IPS DF 6.9 (cell line): ENCODE results near the gene JAZF1.
A peak's percentile ranks its signal among the peaks of the same experiment; 100 is the strongest.

Experiments
- DNase-seq: peaks from one replicate; pipeline ENCODE4 v3.0.0-alpha.2; 2013; ENCODE audit warnings: low read depth, low spot score
- H3K27ac ChIP-seq: one replicate; pipeline ENCODE4 v1.5.1; 2013; ENCODE audit warnings: low read length, control low read depth
- H3K27me3 ChIP-seq: 2 replicates; pipeline ENCODE4 v1.6.1; 2013; ENCODE audit warnings: mild to moderate bottlenecking, low read length; ENCODE audit not compliant: control insufficient read depth, insufficient read depth
- H3K36me3 ChIP-seq: 2 replicates; pipeline ENCODE4 v1.6.1; 2013; ENCODE audit warnings: low read length; ENCODE audit not compliant: control insufficient read depth, insufficient read depth
- H3K4me1 ChIP-seq: 2 replicates; pipeline ENCODE4 v1.6.1; 2013; ENCODE audit warnings: low read length; ENCODE audit not compliant: control insufficient read depth, insufficient read depth
- H3K4me3 ChIP-seq: 2 replicates; pipeline ENCODE4 v1.5.1; 2013; ENCODE audit warnings: mild to moderate bottlenecking, low read length
- H3K9me3 ChIP-seq: 2 replicates; pipeline ENCODE4 v1.6.1; 2013; ENCODE audit warnings: low read length, inconsistent platforms; ENCODE audit not compliant: control insufficient read depth, insufficient read depth
- WGBS: extraction: QIAGEN DNeasy Blood & Tissue Kit; methylation state at CpG from one replicate; pipeline ENCODE4 v1.1.7; 2013; ENCODE audit warnings: mixed read lengths, missing lambda C conversion rate; ENCODE audit not compliant: insufficient read length, insufficient coverage; 5-methylcytosine and 5-hydroxymethylcytosine counted together

JAZF1 gene

DNA sequence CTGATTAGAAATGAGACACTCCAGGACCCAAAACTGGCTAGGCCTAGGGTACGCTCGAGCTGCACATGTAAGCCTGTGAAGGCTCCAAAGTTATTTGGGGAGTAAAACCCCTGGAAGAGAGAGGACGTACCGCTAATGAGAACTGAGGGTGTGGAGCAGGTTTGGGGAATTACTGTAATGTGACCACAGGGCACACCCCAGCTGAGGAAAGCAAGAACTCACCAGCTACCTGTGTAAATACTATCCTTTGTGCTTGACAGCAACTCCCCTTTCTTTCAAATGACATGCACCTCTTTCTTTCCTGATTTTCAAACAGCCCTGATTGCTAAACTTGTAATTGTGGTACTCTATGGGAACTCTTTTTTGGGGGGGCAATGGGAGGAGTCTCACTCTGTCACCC lies 147.2 kb downstream of the JAZF1 start:
- Histone ChIP-seq H3K4me3 (no peak overlapping the region), H3K4me1 (no peaks in the 10 kb centered on the region), H3K27ac (no peak overlapping the region), H3K36me3 (no peaks in the 10 kb centered on the region), H3K9me3 (no peaks in the 10 kb centered on the region), H3K27me3 (no peaks in the 10 kb centered on the region)
- no CpG with 5 or more reads among the region's 4 CpGs for WGBS
- no peak for DNase-seq

DNA sequence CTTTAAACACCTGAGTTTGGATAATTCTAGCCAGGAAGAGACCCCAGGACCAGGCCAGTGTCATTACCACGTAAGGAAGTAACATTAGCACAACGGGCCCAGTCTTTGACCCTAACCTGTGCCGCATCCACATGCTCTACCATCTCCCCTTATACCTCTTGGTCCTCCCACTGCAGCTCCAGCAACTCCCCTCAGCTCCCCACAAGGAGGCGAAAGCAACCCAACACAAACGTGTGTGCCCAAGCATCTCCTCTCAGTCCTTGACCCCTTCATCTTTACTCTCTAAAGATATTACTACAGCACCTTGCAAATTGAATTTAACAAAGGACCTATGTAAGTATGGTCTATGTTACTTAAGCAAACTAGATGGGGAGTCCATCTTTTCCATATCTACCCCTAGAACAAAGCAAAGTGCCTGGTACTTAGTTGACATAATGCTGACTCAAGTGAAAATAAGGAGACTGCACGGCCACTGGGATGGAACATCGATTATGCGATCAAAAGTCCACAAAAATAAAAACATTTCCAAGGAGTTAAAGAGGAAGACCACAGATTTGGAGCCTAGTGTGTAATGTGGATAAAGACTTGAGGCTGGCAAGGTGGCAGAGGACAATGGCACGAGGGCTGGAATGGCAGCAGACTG lies 147.7 kb downstream of the JAZF1 start:
- no peaks in the 10 kb centered on the region for H3K36me3 ChIP-seq
- H3K9me3 ChIP-seq, result no peaks in the 10 kb centered on the region
- H3K4me1 ChIP-seq, result no peaks in the 10 kb centered on the region
- no CpG with 5 or more reads among the region's 9 CpGs for WGBS
- no peak overlapping the region for H3K4me3 ChIP-seq
- H3K27ac ChIP-seq, result no peak overlapping the region
- H3K27me3 ChIP-seq, result no peaks in the 10 kb centered on the region
- no peak for DNase-seq

DNA sequence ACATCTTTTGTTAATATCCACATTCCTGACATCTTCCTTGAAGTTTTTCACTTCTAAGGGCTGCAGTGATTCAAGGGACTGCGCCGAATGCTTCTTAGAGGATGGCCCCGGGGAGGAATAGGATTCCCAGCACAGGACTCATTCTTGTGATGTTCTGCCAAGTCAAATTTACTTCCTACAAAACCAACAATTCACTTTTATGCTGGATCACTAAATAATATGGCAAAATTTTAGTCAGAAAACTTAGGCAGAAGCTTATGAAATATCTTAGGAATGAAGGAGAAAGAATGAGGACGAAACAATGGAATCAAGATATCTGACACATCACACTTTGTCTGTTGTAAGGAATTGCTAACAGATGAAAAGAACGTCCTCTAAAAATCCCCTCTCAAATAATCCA lies 151.5 kb downstream of the JAZF1 start:
- H3K27ac ChIP-seq, result no peak overlapping the region
- no CpG with 5 or more reads among the region's 5 CpGs for WGBS

GRCh38 chr7:28028471-28028870 lies 152.1 kb downstream of the JAZF1 start:
- Histone ChIP-seq H3K4me3 (no peak overlapping the region), H3K27ac (no peak overlapping the region), H3K9me3 (no peaks in the 10 kb centered on the region), H3K4me1 (no peaks in the 10 kb centered on the region), H3K27me3 (no peaks in the 10 kb centered on the region), H3K36me3 (no peaks in the 10 kb centered on the region)
- no peak for DNase-seq
- no CpG with 5 or more reads among the region's 3 CpGs for WGBS

More for the DNA sequence above, 151.5 kb downstream of the JAZF1 start:
- no peaks in the 10 kb centered on the region for H3K36me3 ChIP-seq
- H3K4me1 ChIP-seq, result no peaks in the 10 kb centered on the region
- no peak overlapping the region for H3K4me3 ChIP-seq
- H3K27me3 ChIP-seq, result no peaks in the 10 kb centered on the region
- no peak for DNase-seq
- H3K9me3 ChIP-seq, result no peaks in the 10 kb centered on the region

GRCh38 chr7:28026237-28026636 lies 154.4 kb downstream of the JAZF1 start:
- no CpG with 5 or more reads among the region's 2 CpGs for WGBS
- H3K27ac ChIP-seq, result no peak overlapping the region
- no peaks in the 10 kb centered on the region for H3K4me1 ChIP-seq
- H3K9me3 ChIP-seq, result no peaks in the 10 kb centered on the region
- DNase-seq, result no peak
- H3K36me3 ChIP-seq, result no peaks in the 10 kb centered on the region
- H3K27me3 ChIP-seq, result no peaks in the 10 kb centered on the region
- no peak overlapping the region for H3K4me3 ChIP-seq

- Histone ChIP-seq H3K4me1 (no peaks in the 10 kb centered on the region), H3K27ac (no peak overlapping the region)
- no CpG with 5 or more reads among the region's 2 CpGs for WGBS
These were observed 155.7 kb downstream of the JAZF1 start for GRCh38 chr7:28024786-28025334.

GRCh38 chr7:28020302-28020940 lies 160.2 kb downstream of the JAZF1 start:
- H3K4me3 ChIP-seq, result no peak overlapping the region
- H3K9me3 ChIP-seq, result no peaks in the 10 kb centered on the region
- DNase-seq, result peak; percentile 74
- H3K36me3 ChIP-seq, result no peaks in the 10 kb centered on the region
- WGBS, result no CpG with 5 or more reads among the region's 12 CpGs
- H3K27me3 ChIP-seq, result no peaks in the 10 kb centered on the region
- no peak overlapping the region for H3K27ac ChIP-seq
- no peaks in the 10 kb centered on the region for H3K4me1 ChIP-seq

More at GRCh38 chr7:28024786-28025334, 155.7 kb downstream of the JAZF1 start:
- Histone ChIP-seq H3K36me3 (no peaks in the 10 kb centered on the region), H3K9me3 (no peaks in the 10 kb centered on the region), H3K4me3 (no peak overlapping the region), H3K27me3 (no peaks in the 10 kb centered on the region)
- DNase-seq, result no peak

DNA sequence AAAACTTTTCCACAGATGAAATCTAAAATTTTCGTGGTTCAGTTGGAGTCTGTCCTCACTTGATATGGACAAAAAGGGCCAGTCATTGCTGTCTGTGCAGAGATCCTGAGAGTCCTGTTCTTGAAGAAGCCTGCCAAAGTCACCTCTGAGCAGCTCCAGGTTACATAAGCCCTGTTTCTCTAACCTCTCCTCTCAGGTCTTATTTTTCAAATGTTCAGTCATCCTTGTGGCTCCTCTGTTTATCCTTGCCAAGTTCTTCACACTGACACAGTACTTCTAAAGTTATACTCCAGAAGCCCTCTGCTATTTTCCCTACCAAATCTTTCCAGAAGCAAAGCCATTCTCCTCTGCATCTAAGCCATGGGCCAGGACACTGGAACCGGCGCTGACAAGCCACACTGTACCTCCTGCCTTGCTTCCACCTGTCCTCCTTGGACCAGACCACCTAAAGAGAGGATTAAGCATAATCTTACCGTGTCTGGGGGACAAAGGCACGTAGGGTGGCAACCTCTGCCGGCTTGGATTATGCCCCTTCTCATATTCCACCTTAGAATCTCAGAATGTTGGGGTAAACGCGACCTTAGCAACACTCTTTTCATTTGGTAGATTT lies 161.6 kb downstream of the JAZF1 start:
- Histone ChIP-seq H3K4me1 (no peaks in the 10 kb centered on the region), H3K4me3 (no peak overlapping the region), H3K27ac (no peak overlapping the region), H3K27me3 (no peaks in the 10 kb centered on the region), H3K36me3 (no peaks in the 10 kb centered on the region), H3K9me3 (no peaks in the 10 kb centered on the region)
- no peak for DNase-seq
- WGBS, result no CpG with 5 or more reads among the region's 8 CpGs

- no peaks in the 10 kb centered on the region for H3K9me3 ChIP-seq
- no peaks in the 10 kb centered on the region for H3K4me1 ChIP-seq
- H3K36me3 ChIP-seq, result no peaks in the 10 kb centered on the region
- no peak overlapping the region for H3K27ac ChIP-seq
- no CpG with 5 or more reads among the region's 5 CpGs for WGBS
- H3K27me3 ChIP-seq, result no peaks in the 10 kb centered on the region
- H3K4me3 ChIP-seq, result no peak overlapping the region
- no peak for DNase-seq
These were observed 162.1 kb downstream of the JAZF1 start for GRCh38 chr7:28018446-28018845.

GRCh38 chr7:28018020-28018419 lies 162.6 kb downstream of the JAZF1 start:
- no peaks in the 10 kb centered on the region for H3K9me3 ChIP-seq
- H3K36me3 ChIP-seq, result no peaks in the 10 kb centered on the region
- H3K27me3 ChIP-seq, result no peaks in the 10 kb centered on the region
- no peaks in the 10 kb centered on the region for H3K4me1 ChIP-seq
- no peak overlapping the region for H3K27ac ChIP-seq
- no peak overlapping the region for H3K4me3 ChIP-seq
- DNase-seq, result no peak
- WGBS, result no CpG with 5 or more reads among the region's 7 CpGs
